Keratinocyte (primary cell): ENCODE data around the gene TIGAR. TPM values are rescaled to one million over a fixed set of nuclear protein-coding genes. Genes with fewer than 3 reads are reported as not detected.

ENCODE experiments used
- DNase-seq: peaks from one replicate; pipeline ENCODE4 v3.0.0-alpha.2; 2011; ENCODE audit warnings: low read depth, missing footprints, low spot score
- FAIRE-seq: peaks from 2 replicates; lab custom pipeline; 2011; peaks lifted over from hg19 to GRCh38; lab: Jason Lieb, UNC
- H2AFZ ChIP-seq: 2 replicates; pipeline ENCODE4 v1.6.0; 2012; ENCODE audit warnings: low read length, control low read depth, inconsistent platforms; ENCODE audit not compliant: control insufficient read depth
- H3K27ac ChIP-seq: 2 replicates; pipeline ENCODE4 v1.5.1; 2011; ENCODE audit warnings: low read length; ENCODE audit not compliant: control insufficient read depth, insufficient read depth
- H3K27me3 ChIP-seq: 3 replicates; pipeline ENCODE4 v1.6.0; 2011; ENCODE audit warnings: low read length; ENCODE audit not compliant: control insufficient read depth, insufficient read depth; ENCODE audit errors: extremely low read depth
- H3K36me3 ChIP-seq, 2 experiments: 2 replicates in 1 of 2; 3 replicates in 1 of 2; pipeline ENCODE4 v1.5.1; 2011; ENCODE audit warnings: low read length in 2 of 2, mild to moderate bottlenecking in 1 of 2; ENCODE audit not compliant: control insufficient read depth in 2 of 2, insufficient read depth in 2 of 2; ENCODE audit errors: extremely low read depth in 1 of 2
- H3K4me1 ChIP-seq: 3 replicates; pipeline ENCODE4 v1.5.1; 2011; ENCODE audit warnings: low read length; ENCODE audit not compliant: control insufficient read depth, insufficient read depth; ENCODE audit errors: extremely low read depth
- H3K4me2 ChIP-seq: 3 replicates; pipeline ENCODE4 v1.6.0; 2011; ENCODE audit warnings: low read depth, low read length; ENCODE audit not compliant: control insufficient read depth, insufficient read depth; ENCODE audit errors: extremely low read depth
- H3K4me3 ChIP-seq, 3 experiments: fragments of 200-600 bp in 1 of 3; sonication (generic) in 1 of 3; 2 replicates in 2 of 3; 3 replicates in 1 of 3; pipeline ENCODE4 v1.5.1; 2011 to 2016; ENCODE audit warnings: low read length in 3 of 3, mild to moderate bottlenecking in 3 of 3, control low read depth in 2 of 3, inconsistent platforms in 1 of 3, low read depth in 1 of 3, mixed read lengths in 1 of 3, mixed run types in 1 of 3, moderate library complexity in 1 of 3; ENCODE audit not compliant: control insufficient read depth in 2 of 3, insufficient read depth in 2 of 3; ENCODE audit errors: extremely low read depth in 1 of 3
- H3K79me2 ChIP-seq: 2 replicates; pipeline ENCODE4 v1.6.0; 2012; ENCODE audit warnings: low read length; ENCODE audit not compliant: control insufficient read depth, insufficient read depth
- H3K9ac ChIP-seq: 3 replicates; pipeline ENCODE4 v1.6.0; 2011; ENCODE audit warnings: low read length; ENCODE audit not compliant: control insufficient read depth, insufficient read depth; ENCODE audit errors: extremely low read depth
- H3K9me1 ChIP-seq: 3 replicates; pipeline ENCODE4 v1.6.0; 2011; ENCODE audit warnings: low read length; ENCODE audit not compliant: control insufficient read depth, insufficient read depth; ENCODE audit errors: extremely low read depth
- H3K9me3 ChIP-seq: 2 replicates; pipeline ENCODE4 v1.5.1; 2012; ENCODE audit warnings: low read depth, low read length; ENCODE audit not compliant: control insufficient read depth
- H4K20me1 ChIP-seq: 3 replicates; pipeline ENCODE4 v1.6.0; 2011; ENCODE audit warnings: low read length; ENCODE audit not compliant: control insufficient read depth, insufficient read depth; ENCODE audit errors: extremely low read depth
- CTCF ChIP-seq, 3 experiments: IDR thresholded peaks in 1 of 3; conservative IDR thresholded peaks in 1 of 3; optimal IDR thresholded peaks in 1 of 3; 2 replicates in 2 of 3; 3 replicates in 1 of 3; pipeline versions ENCODE3 to v1.5.1; 2011; ENCODE audit warnings: low read length in 3 of 3, mild to moderate bottlenecking in 3 of 3, moderate library complexity in 2 of 3, control low read depth in 1 of 3, inconsistent platforms in 1 of 3; ENCODE audit not compliant: insufficient read depth in 2 of 3; ENCODE audit errors: extremely low read depth in 1 of 3
- EZH2 ChIP-seq: IDR thresholded peaks from one replicate; pipeline ENCODE4 v1.6.1; 2012; ENCODE audit warnings: inconsistent platforms, mild to moderate bottlenecking, low read length, moderate library complexity
- dilution Hi-C: fragments of 300-500 bp; cut with MboI; formaldehyde crosslinking; loops from one replicate; pipeline ENCODE4 v1.7.0; 2020; ENCODE audit warnings: low sequenced_read_pairs; ENCODE audit not compliant: extremely low pct_ligation_motif_present
- polyA plus RNA-seq, 5 experiments: library from polyadenylated mRNA; depleted of rRNA in 3 of 5; stranded (reverse) in 3 of 5; stranded (forward) in 1 of 5; unstranded in 1 of 5; fragments of >200 nt; gene quantifications; 1 replicate in 1 of 5; 2 replicates in 3 of 5; 3 replicates in 1 of 5; pipeline versions ENCODE4 v1.2.1 to v1.2.3, GENCODE V29; 2011 to 2012; ENCODE audit warnings: missing spikeins in 2 of 5, low read depth in 1 of 5, low replicate concordance in 1 of 5

Gene TIGAR
- polyA plus RNA-seq, 1 donor (not counting 4 experiments of a cell fraction or from before 2014, with no cell fraction given), result 37.3 TPM

GRCh38 chr12:4355156-4356040 lies 34.4 kb downstream of the TIGAR start:
- Histone ChIP-seq H3K9ac (no peak overlapping the region), H2AFZ (no peak overlapping the region), H3K9me3 (no peaks in the 10 kb centered on the region), H3K27me3 (no peaks in the 10 kb centered on the region), H3K27ac (no peak overlapping the region), H3K4me1 (no peaks in the 10 kb centered on the region), H3K36me3 (peaks cover 8 to 9% of the 10 kb centered on the region in 2 experiments), H3K79me2 (no peaks in the 10 kb centered on the region), H3K9me1 (no peaks in the 10 kb centered on the region), H4K20me1 (no peaks in the 10 kb centered on the region), H3K4me2 (no peak overlapping the region), H3K4me3 (no peak overlapping the region)
- DNase-seq (no peak), FAIRE-seq (peak; percentile 69)
- dilution Hi-C loops, result no loop called here
- TF ChIP-seq EZH2 (no peak), CTCF (optimal IDR thresholded peaks at IDR 0.05 in 1 of 3, IDR thresholded peaks at IDR 0.05 in 1 of 3, conservative IDR thresholded peaks at IDR 0.05 in 1 of 3; ENCODE audit: extremely low read depth in 1 of 3, insufficient read depth in 2 of 3, low read length in 3 of 3) (no peak)

DNA sequence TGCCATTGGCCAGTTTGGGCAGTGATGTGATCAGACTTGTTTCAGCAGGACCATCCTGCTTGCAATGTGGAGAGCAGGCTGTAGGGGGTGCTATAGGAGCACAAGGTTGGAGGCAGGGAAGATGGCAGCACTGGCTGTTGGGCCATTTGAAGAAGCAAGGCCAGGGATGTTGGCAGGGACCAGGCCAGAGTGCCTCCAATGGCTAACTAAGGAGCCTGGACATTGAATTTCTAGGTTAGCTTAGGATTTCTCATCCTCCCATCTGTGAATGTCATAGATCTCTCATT lies 35.0 kb downstream of the TIGAR start:
- Histone ChIP-seq H3K36me3 (peaks cover 8% of the 10 kb centered on the region in 2 experiments), H3K9me3 (no peaks in the 10 kb centered on the region), H3K4me3 (no peak overlapping the region), H4K20me1 (no peaks in the 10 kb centered on the region), H3K4me1 (no peaks in the 10 kb centered on the region), H2AFZ (no peak overlapping the region), H3K27me3 (no peaks in the 10 kb centered on the region), H3K9me1 (no peaks in the 10 kb centered on the region), H3K79me2 (no peaks in the 10 kb centered on the region), H3K4me2 (no peak overlapping the region), H3K9ac (no peak overlapping the region), H3K27ac (no peak overlapping the region)
- dilution Hi-C loops, result no loop called here
- FAIRE-seq (no peak), DNase-seq (peak; percentile 35)
- TF ChIP-seq CTCF (optimal IDR thresholded peaks at IDR 0.05 in 1 of 3, IDR thresholded peaks at IDR 0.05 in 1 of 3, conservative IDR thresholded peaks at IDR 0.05 in 1 of 3; ENCODE audit: extremely low read depth in 1 of 3, insufficient read depth in 2 of 3, low read length in 3 of 3), result peak; percentile 68 to 79 (median 70)
- no peak for TF ChIP-seq EZH2
